Psoas muscle (tissue), 8 donors: ENCODE results near the gene PTPRH. TPM values are rescaled to one million over a fixed set of nuclear protein-coding genes. Genes with fewer than 3 reads are reported as not detected.

Experiments used
- ATAC-seq, 4 donors: fragments of 200-7000 bp; cut with Tn5 transposase; one replicate each; pipeline ENCODE4 v1.9.1; 2020; ENCODE audit warnings: moderate library complexity in 3 of 4, mild to moderate bottlenecking in 2 of 4
- DNase-seq, 2 donors: peaks; one replicate each; pipeline ENCODE4 v3.0.0-alpha.2; 2020
- H3K27ac ChIP-seq: fragments of 200-600 bp; one replicate; pipeline ENCODE4 v1.8.0; 2022
- H3K27me3 ChIP-seq, 3 donors: fragments of 200-600 bp in 1 of 3; one replicate each; pipeline versions ENCODE4 v1.6.1 to v1.8.0; 2013 to 2022; ENCODE audit warnings: low read length in 2 of 3, mild to moderate bottlenecking in 2 of 3, moderate library complexity in 1 of 3; ENCODE audit not compliant: insufficient read depth in 3 of 3
- H3K36me3 ChIP-seq, 2 donors: fragments of 200-600 bp in 1 of 2; one replicate each; pipeline versions ENCODE4 v1.6.1 to v1.8.0; 2013 to 2022; ENCODE audit warnings: low read depth in 1 of 2, mild to moderate bottlenecking in 1 of 2, moderate library complexity in 1 of 2; ENCODE audit not compliant: insufficient read depth in 1 of 2
- H3K4me1 ChIP-seq: fragments of 200-600 bp; one replicate; pipeline ENCODE4 v1.8.0; 2022
- H3K4me3 ChIP-seq: fragments of 200-600 bp; one replicate; pipeline ENCODE4 v1.8.0; 2022; ENCODE audit warnings: mild to moderate bottlenecking
- H3K9me3 ChIP-seq: fragments of 200-600 bp; one replicate; pipeline ENCODE4 v1.8.0; 2022
- CTCF ChIP-seq: fragments of 200-600 bp; IDR thresholded peaks from one replicate; pipeline ENCODE4 v1.8.0; 2022; ENCODE audit warnings: antibody characterized with exemption
- WGBS, 3 donors: extraction: QIAGEN DNeasy Blood & Tissue Kit; methylation state at CpG; one replicate each; pipeline versions ENCODE4 v1.1.6 to v1.1.7; 2013; 5-methylcytosine and 5-hydroxymethylcytosine counted together
- intact Hi-C, 2 donors: fragments of 100-400 bp; cut with DNase I; formaldehyde crosslinking; loops; one replicate each; pipeline versions ENCODE4 v1.11.0 to v1.14.2; 2022
- polyA plus RNA-seq, 3 donors: library from polyadenylated mRNA; stranded (reverse); fragments of 200-250 nt; gene quantifications; one replicate each; pipeline ENCODE4 v1.2.3, GENCODE V29; 2013
- total RNA-seq, 4 donors: library from RNA; stranded (reverse); fragmentation: NEBNext Ultra II Directional in 2 of 4; extraction: Animal tissue kit (Norgen Biotek cat#: 25700) in 2 of 4; gene quantifications; one replicate each; pipeline versions ENCODE4 v1.2.1 to v1.2.4, GENCODE V29; 2021 to 2023
- donor health status: healthy with polysubstance abuse.
- donor health status: DM: no; HTN: no; CAD: no; lungs with moderate emphysema.
- donor health status: Bipolar disorder and iron deficiency.
- donor health status: healthy.
- donor health status: DM: yes; HTN: yes; CAD: no.
- donor health status: DM: no; HTN: no; CAD: no.
- donor health status: DM: no; HTN: no; CAD: no.
- donor health status: DM: yes; HTN: yes; CAD: no.

Gene PTPRH
- total and polyA plus RNA-seq, 7 donors = 0.04 to 0.18 (median 0.13) TPM; not detected in 1

GRCh38 chr19:55223291-55224037, 14.2 kb upstream of the PTPRH start:
- no peak for DNase-seq
- no peak overlapping the region for H3K27ac ChIP-seq
- H3K4me1 ChIP-seq = no peaks in the 10 kb centered on the region
- H3K36me3 ChIP-seq = peaks cover 0 to 18% of the 10 kb centered on the region in 2 donors
- ATAC-seq = peak in 2 of 4 donors; percentile 11 to 15
- TF ChIP-seq CTCF = no peak
- peaks cover 2% of the 10 kb centered on the region for H3K9me3 ChIP-seq
- intact Hi-C loops = no loop called here
- H3K27me3 ChIP-seq = no peaks in the 10 kb centered on the region
- 82 to 83% (median 83%) methylated on average over 17 of the region's 17 CpGs for WGBS, 3 donors
- no peak overlapping the region for H3K4me3 ChIP-seq

GRCh38 chr19:55220525-55220924, 11.2 kb upstream of the PTPRH start:
- 66 to 76% (median 73%) methylated on average over 9 of the region's 9 CpGs for WGBS, 3 donors
- no peak for ATAC-seq
- intact Hi-C loops = no loop called here
- no peaks in the 10 kb centered on the region for H3K4me1 ChIP-seq
- no peak overlapping the region for H3K27ac ChIP-seq
- peaks cover 2% of the 10 kb centered on the region for H3K9me3 ChIP-seq
- TF ChIP-seq CTCF = no peak
- H3K4me3 ChIP-seq = no peak overlapping the region
- no peaks in the 10 kb centered on the region for H3K36me3 ChIP-seq
- no peaks in the 10 kb centered on the region for H3K27me3 ChIP-seq
- DNase-seq = no peak

GRCh38 chr19:55216461-55217198, 7.3 kb upstream of the PTPRH start:
- H3K9me3 ChIP-seq = peaks cover 2% of the 10 kb centered on the region
- no peak overlapping the region for H3K27ac ChIP-seq
- H3K36me3 ChIP-seq = no peaks in the 10 kb centered on the region
- DNase-seq (peak; percentile 79 to 87), ATAC-seq (peak; percentile 63 to 83 (median 82))
- intact Hi-C loops = no loop called here
- peaks cover 0 to 17% (median 5%) of the 10 kb centered on the region in 3 donors for H3K27me3 ChIP-seq
- 4 to 7% (median 5%) methylated on average over 31 to 36 of the region's 36 CpGs for WGBS, 3 donors
- H3K4me1 ChIP-seq = no peaks in the 10 kb centered on the region
- peak overlapping the region; percentile 58 for H3K4me3 ChIP-seq
- TF ChIP-seq CTCF = no peak

GRCh38 chr19:55213547-55213946, 4.2 kb upstream of the PTPRH start:
- H3K27me3 ChIP-seq = peaks cover 0 to 24% (median 5%) of the 10 kb centered on the region in 3 donors
- intact Hi-C loops = no loop called here
- ATAC-seq = no peak
- no peak overlapping the region for H3K4me3 ChIP-seq
- no peaks in the 10 kb centered on the region for H3K9me3 ChIP-seq
- no peaks in the 10 kb centered on the region for H3K4me1 ChIP-seq
- TF ChIP-seq CTCF = no peak
- no peaks in the 10 kb centered on the region for H3K36me3 ChIP-seq
- 67 to 73% (median 72%) methylated on average over 7 of the region's 7 CpGs for WGBS, 3 donors
- H3K27ac ChIP-seq = no peak overlapping the region
- no peak for DNase-seq
